22Rv1 (cell line): Measurements from ENCODE around the gene POFUT2.

ENCODE experiments used
- ZFX ChIP-seq: fragments of 450-650 bp; IDR thresholded peaks from 2 replicates; pipeline ENCODE4 v1.6.1; 2017; ENCODE audit warnings: antibody characterized with exemption, borderline replicate concordance
- TF ChIP-seq, protein P1 (sequence below): fragments of 450-650 bp; IDR thresholded peaks from 2 replicates; pipeline ENCODE4 v1.5.1; 2017; ENCODE audit warnings: mild to moderate bottlenecking

DNA sequence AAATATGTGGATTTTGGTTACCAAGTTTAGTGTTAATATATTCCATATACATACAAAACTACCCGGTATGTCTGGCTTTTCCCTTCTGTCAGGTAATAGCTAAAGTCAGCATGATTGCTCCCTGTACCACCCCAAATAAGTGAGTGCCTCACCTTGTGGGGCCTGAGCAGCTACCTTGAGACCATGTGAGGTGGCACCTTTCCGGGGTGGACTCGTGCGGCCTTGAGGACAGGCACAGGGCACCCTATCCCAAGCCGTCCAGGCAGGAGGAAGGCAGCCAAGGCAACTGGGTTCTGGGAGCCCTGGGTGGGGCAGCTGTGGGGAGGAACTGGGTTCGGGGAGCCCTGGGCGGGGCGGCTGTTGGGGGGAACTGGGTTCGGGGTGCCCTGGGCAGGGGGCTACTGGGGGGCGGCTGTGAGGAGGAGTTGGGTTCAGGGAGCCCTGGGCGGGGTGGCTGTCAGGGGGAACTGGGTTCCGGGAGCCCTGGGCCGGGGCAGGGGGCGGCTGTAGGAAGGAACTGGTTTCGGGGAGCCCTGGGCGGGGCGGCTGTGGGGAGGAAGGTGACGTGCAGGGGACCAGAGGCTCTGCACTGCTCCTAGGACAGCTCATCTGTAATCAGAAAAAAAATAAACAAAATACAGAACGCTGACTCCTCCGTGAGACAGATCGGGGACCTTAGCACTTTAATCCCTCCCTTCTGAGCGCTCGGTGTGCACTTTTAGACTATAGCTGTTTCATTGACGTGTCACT lies 63.3 kb downstream of the POFUT2 start:
- TF ChIP-seq, protein P1, sequence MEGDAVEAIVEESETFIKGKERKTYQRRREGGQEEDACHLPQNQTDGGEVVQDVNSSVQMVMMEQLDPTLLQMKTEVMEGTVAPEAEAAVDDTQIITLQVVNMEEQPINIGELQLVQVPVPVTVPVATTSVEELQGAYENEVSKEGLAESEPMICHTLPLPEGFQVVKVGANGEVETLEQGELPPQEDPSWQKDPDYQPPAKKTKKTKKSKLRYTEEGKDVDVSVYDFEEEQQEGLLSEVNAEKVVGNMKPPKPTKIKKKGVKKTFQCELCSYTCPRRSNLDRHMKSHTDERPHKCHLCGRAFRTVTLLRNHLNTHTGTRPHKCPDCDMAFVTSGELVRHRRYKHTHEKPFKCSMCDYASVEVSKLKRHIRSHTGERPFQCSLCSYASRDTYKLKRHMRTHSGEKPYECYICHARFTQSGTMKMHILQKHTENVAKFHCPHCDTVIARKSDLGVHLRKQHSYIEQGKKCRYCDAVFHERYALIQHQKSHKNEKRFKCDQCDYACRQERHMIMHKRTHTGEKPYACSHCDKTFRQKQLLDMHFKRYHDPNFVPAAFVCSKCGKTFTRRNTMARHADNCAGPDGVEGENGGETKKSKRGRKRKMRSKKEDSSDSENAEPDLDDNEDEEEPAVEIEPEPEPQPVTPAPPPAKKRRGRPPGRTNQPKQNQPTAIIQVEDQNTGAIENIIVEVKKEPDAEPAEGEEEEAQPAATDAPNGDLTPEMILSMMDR, result no peak
- TF ChIP-seq ZFX, result no peak
